ENCODE results near the gene DUSP19. TPM values are rescaled to one million over a fixed set of nuclear protein-coding genes. Genes with fewer than 3 reads are reported as not detected.

Gene DUSP19
- total and polyA plus RNA-seq, 2 of the 13 experiments (the other 11 are each of a cell fraction or from before 2014, with no cell fraction given), result 1.3 to 1.9 TPM

DNA sequence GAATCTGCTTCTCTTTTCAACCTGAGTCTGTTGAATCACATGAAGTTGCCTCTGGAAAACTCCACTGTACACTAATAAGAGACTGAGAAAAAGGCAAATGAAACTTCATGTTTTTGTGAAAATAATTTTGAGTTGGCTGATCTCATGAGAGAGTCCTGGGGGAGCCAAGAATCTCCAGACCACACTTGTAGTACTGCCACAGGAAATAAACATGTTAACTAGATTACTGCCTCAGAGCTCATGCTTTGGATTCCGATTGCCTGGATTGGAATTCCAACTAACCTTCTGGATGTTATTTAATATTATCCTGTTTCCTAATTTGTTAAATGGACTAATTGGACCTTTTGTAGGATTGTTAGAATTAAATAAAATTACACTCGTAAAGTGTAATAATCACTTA, 70.9 kb downstream of the DUSP19 start (continued):
- TF ChIP-seq, protein P1, sequence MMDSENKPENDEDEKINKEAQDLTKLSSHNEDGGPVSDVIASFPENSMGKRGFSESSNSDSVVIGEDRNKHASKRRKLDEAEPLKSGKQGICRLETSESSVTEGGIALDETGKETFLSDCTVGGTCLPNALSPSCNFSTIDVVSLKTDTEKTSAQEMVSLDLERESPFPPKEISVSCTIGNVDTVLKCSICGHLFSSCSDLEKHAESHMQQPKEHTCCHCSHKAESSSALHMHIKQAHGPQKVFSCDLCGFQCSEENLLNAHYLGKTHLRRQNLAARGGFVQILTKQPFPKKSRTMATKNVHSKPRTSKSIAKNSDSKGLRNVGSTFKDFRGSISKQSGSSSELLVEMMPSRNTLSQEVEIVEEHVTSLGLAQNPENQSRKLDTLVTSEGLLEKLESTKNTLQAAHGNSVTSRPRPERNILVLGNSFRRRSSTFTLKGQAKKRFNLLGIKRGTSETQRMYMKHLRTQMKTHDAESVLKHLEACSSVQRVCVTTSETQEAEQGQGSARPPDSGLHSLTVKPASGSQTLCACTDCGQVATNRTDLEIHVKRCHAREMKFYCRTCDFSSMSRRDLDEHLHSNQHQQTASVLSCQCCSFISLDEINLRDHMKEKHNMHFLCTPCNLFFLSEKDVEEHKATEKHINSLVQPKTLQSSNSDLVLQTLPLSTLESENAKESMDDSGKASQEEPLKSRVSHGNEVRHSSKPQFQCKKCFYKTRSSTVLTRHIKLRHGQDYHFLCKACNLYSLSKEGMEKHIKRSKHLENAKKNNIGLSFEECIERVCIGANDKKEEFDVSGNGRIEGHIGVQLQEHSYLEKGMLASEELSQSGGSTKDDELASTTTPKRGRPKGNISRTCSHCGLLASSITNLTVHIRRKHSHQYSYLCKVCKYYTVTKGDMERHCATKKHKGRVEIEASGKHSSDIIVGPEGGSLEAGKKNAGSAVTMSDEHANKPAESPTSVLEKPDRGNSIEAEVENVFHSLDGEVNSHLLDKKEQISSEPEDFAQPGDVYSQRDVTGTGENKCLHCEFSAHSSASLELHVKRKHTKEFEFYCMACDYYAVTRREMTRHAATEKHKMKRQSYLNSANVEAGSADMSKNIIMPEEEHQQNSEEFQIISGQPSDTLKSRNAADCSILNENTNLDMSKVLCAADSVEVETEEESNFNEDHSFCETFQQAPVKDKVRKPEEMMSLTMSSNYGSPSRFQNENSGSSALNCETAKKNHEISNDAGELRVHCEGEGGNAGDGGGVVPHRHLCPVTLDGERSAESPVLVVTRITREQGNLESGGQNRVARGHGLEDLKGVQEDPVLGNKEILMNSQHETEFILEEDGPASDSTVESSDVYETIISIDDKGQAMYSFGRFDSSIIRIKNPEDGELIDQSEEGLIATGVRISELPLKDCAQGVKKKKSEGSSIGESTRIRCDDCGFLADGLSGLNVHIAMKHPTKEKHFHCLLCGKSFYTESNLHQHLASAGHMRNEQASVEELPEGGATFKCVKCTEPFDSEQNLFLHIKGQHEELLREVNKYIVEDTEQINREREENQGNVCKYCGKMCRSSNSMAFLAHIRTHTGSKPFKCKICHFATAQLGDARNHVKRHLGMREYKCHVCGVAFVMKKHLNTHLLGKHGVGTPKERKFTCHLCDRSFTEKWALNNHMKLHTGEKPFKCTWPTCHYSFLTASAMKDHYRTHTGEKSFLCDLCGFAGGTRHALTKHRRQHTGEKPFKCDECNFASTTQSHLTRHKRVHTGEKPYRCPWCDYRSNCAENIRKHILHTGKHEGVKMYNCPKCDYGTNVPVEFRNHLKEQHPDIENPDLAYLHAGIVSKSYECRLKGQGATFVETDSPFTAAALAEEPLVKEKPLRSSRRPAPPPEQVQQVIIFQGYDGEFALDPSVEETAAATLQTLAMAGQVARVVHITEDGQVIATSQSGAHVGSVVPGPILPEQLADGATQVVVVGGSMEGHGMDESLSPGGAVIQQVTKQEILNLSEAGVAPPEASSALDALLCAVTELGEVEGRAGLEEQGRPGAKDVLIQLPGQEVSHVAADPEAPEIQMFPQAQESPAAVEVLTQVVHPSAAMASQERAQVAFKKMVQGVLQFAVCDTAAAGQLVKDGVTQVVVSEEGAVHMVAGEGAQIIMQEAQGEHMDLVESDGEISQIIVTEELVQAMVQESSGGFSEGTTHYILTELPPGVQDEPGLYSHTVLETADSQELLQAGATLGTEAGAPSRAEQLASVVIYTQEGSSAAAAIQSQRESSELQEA (CRISPR knock-in tag; IDR thresholded peaks at IDR 0.05; ENCODE audit: not compliant biosample characterization), result no peak

Small RNA genes within 50 kb of the gene (small RNA-seq; reads per million reads assigned to genes)
- gene RF00599 (ENCODE audit: insufficient read depth in 2 of 3, insufficient read length in 3 of 3, low read depth in 2 of 3, low replicate concordance in 1 of 3), result 0 reads per million in 3 experiments

Other genes starting within 250 kb of the DUSP19 start
- 0.04 TPM in 1 of 2 replicates, not detected in the other for gene FRZB, start 212.1 kb upstream of the DUSP19 start, total RNA-seq (2016; rRNA removed; fragmentation: Illumina TruSeq; extraction: Trizol)
- gene FRZB, start 212.1 kb upstream of the DUSP19 start, polyA plus RNA-seq (2011; rRNA removed), result 0.86 and 1.2 TPM in 2 replicates
- 96.3 and 160 TPM in 2 replicates for gene NCKAP1, start 40.3 kb upstream of the DUSP19 start, total RNA-seq (2016; rRNA removed; fragmentation: Illumina TruSeq; extraction: Trizol)
- gene NCKAP1, start 40.3 kb upstream of the DUSP19 start, polyA plus RNA-seq (2011; rRNA removed), result 59.0 and 72.1 TPM in 2 replicates
- gene NUP35, start 45.7 kb downstream of the DUSP19 start, total RNA-seq (2016; rRNA removed; fragmentation: Illumina TruSeq; extraction: Trizol), result 53.6 and 74.2 TPM in 2 replicates
- 14.8 and 16.9 TPM in 2 replicates for gene NUP35, start 45.7 kb downstream of the DUSP19 start, polyA plus RNA-seq (2011; rRNA removed)